ENCODE measurements around the gene NLGN3. TPM values are rescaled to one million over a fixed set of nuclear protein-coding genes. Genes with fewer than 3 reads are reported as not detected.

NLGN3 gene
- total and polyA plus RNA-seq, 2 donors (not counting 1 experiment from before 2014, with no cell fraction given), result 0.41 to 0.83 TPM

- Histone ChIP-seq H3K27me3 (ENCODE audit: control insufficient read depth, insufficient read depth, low read length) (no peaks in the 10 kb centered on the region), H3K36me3 (ENCODE audit: control insufficient read depth, insufficient read depth, low read length) (peaks cover 10% of the 10 kb centered on the region), H3K4me1 (ENCODE audit: control insufficient read depth, extremely low read depth, insufficient read depth, low read length) (peaks cover 2% of the 10 kb centered on the region), H3K4me2 (ENCODE audit: extremely low read depth, insufficient read depth, low read length) (no peak overlapping the region), H3K27ac (ENCODE audit: insufficient read depth, low read length) (no peak overlapping the region), H3K9ac (ENCODE audit: insufficient read depth, low read length) (no peak overlapping the region), H2AFZ (ENCODE audit: low read length) (no peak overlapping the region), H4K20me1 (ENCODE audit: control insufficient read depth, extremely low read depth, insufficient read depth, low read length) (no peaks in the 10 kb centered on the region), H3K79me2 (ENCODE audit: control insufficient read depth, insufficient read depth, low read length) (no peaks in the 10 kb centered on the region), H3K4me3 (replicated peaks in 1 of 4; ENCODE audit: control extremely low read depth in 1 of 4, insufficient read depth in 1 of 4, low read depth in 3 of 4, low read length in 4 of 4) (no peak overlapping the region), H3K9me3 (ENCODE audit: control insufficient read depth, insufficient read depth, low read depth, low read length) (no peaks in the 10 kb centered on the region)
- TF ChIP-seq EZH2 (IDR thresholded peaks at IDR 0.05; ENCODE audit: low read length, missing control alignments) (no peak), CTCF (conservative IDR thresholded peaks at IDR 0.05 in 1 of 2, IDR thresholded peaks at IDR 0.05 in 1 of 2; ENCODE audit: low read depth in 1 of 2, low read length in 2 of 2) (no peak)
- no peak for DNase-seq (ENCODE audit: low read depth in 2 of 2)
Observed at GRCh38 chrX:71131510-71131909, 13.1 kb upstream of the NLGN3 start.

GRCh38 chrX:71140440-71140839 is 4.2 kb upstream of the NLGN3 start:
- H3K79me2 ChIP-seq (ENCODE audit: control insufficient read depth, insufficient read depth, low read length), result no peaks in the 10 kb centered on the region
- H3K4me1 ChIP-seq (ENCODE audit: control insufficient read depth, extremely low read depth, insufficient read depth, low read length), result no peaks in the 10 kb centered on the region
- no peak overlapping the region for H3K4me3 ChIP-seq (replicated peaks in 1 of 4; ENCODE audit: control extremely low read depth in 1 of 4, insufficient read depth in 1 of 4, low read depth in 3 of 4, low read length in 4 of 4)
- DNase-seq (ENCODE audit: low read depth in 2 of 2), result no peak
- H3K27me3 ChIP-seq (ENCODE audit: control insufficient read depth, insufficient read depth, low read length), result no peaks in the 10 kb centered on the region
- no peaks in the 10 kb centered on the region for H3K9me3 ChIP-seq (ENCODE audit: control insufficient read depth, insufficient read depth, low read depth, low read length)
- no peak overlapping the region for H3K9ac ChIP-seq (ENCODE audit: insufficient read depth, low read length)
- H3K27ac ChIP-seq (ENCODE audit: insufficient read depth, low read length), result no peak overlapping the region
- H3K4me2 ChIP-seq (ENCODE audit: extremely low read depth, insufficient read depth, low read length), result no peak overlapping the region
- no peak overlapping the region for H2AFZ ChIP-seq (ENCODE audit: low read length)
- H3K36me3 ChIP-seq (ENCODE audit: control insufficient read depth, insufficient read depth, low read length), result peaks cover 5% of the 10 kb centered on the region
- TF ChIP-seq CTCF (conservative IDR thresholded peaks at IDR 0.05 in 1 of 2, IDR thresholded peaks at IDR 0.05 in 1 of 2; ENCODE audit: low read depth in 1 of 2, low read length in 2 of 2) (no peak), EZH2 (IDR thresholded peaks at IDR 0.05; ENCODE audit: low read length, missing control alignments) (no peak)
- no peaks in the 10 kb centered on the region for H4K20me1 ChIP-seq (ENCODE audit: control insufficient read depth, extremely low read depth, insufficient read depth, low read length)

DNA sequence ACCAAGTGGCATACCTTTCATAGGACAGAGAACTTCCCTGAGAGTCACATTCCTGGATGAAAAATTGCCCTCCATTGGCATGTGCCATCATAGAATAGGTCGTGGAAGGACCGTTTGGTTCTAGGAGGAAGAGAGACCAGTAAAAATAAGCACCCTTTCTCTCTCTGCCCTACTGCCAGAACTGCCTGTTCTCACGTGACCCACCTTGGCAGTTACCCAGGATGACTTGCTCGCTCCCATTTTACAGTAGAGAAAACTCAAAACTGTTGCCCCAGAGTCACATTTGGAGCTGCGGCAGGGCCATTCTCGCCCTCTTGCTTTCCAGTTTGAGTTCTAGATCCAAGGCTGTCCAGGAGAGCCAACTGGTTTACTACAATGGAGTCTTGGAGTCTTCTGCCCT is 1.1 kb upstream of the NLGN3 start:
- Histone ChIP-seq H3K9ac (ENCODE audit: insufficient read depth, low read length) (no peak overlapping the region), H3K4me3 (replicated peaks in 1 of 4; ENCODE audit: control extremely low read depth in 1 of 4, insufficient read depth in 1 of 4, low read depth in 3 of 4, low read length in 4 of 4) (no peak overlapping the region), H4K20me1 (ENCODE audit: control insufficient read depth, extremely low read depth, insufficient read depth, low read length) (no peaks in the 10 kb centered on the region), H3K4me1 (ENCODE audit: control insufficient read depth, extremely low read depth, insufficient read depth, low read length) (peaks cover 2% of the 10 kb centered on the region), H2AFZ (ENCODE audit: low read length) (no peak overlapping the region), H3K36me3 (ENCODE audit: control insufficient read depth, insufficient read depth, low read length) (no peaks in the 10 kb centered on the region), H3K27ac (ENCODE audit: insufficient read depth, low read length) (no peak overlapping the region), H3K9me3 (ENCODE audit: control insufficient read depth, insufficient read depth, low read depth, low read length) (no peaks in the 10 kb centered on the region), H3K79me2 (ENCODE audit: control insufficient read depth, insufficient read depth, low read length) (no peaks in the 10 kb centered on the region), H3K4me2 (ENCODE audit: extremely low read depth, insufficient read depth, low read length) (no peak overlapping the region), H3K27me3 (ENCODE audit: control insufficient read depth, insufficient read depth, low read length) (no peaks in the 10 kb centered on the region)
- DNase-seq (ENCODE audit: low read depth in 2 of 2), result peak; percentile 23 to 59
- TF ChIP-seq EZH2 (IDR thresholded peaks at IDR 0.05; ENCODE audit: low read length, missing control alignments) (no peak), CTCF (conservative IDR thresholded peaks at IDR 0.05 in 1 of 2, IDR thresholded peaks at IDR 0.05 in 1 of 2; ENCODE audit: low read depth in 1 of 2, low read length in 2 of 2) (no peak)

All from fibroblast of lung (primary cell).